CD1c-positive myeloid dendritic cell (primary cell): ENCODE data around the gene MRPL30.
"Not testable (repeated sequence)": the region's sequence is repeated elsewhere in the genome, so short reads cannot be mapped to it uniquely, and the experiment has no call there.

Experiments used
- DNase-seq: peaks from one replicate; pipeline ENCODE4 v3.0.0-alpha.2; 2016; ENCODE audit errors: extremely low spot score

Gene MRPL30

GRCh38 chr2:99184811-99185210 is 3.8 kb downstream of the MRPL30 start:
- DNase-seq: no peak

- no peak for DNase-seq
These were observed 6.0 kb downstream of the MRPL30 start for GRCh38 chr2:99187011-99187410.

DNA sequence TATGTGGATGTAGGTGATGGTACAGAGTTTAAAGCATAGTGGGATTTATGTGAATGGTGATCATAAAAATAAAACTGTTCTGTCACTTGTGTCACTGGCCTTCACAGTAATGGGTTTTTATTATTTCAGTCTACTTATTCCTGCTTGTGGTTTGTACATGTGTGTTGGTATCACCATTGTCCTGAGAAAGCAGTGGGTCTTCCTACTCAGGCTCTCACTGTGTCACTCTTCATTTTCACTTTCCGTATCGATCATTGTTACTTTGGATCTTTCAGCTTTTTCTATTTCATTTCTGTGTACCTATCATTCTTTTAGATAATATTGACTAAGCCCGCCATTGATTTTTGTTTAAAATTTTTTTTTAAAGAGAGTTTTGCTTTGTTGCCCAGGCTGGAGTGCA is 7.4 kb downstream of the MRPL30 start:
- no peak for DNase-seq

DNA sequence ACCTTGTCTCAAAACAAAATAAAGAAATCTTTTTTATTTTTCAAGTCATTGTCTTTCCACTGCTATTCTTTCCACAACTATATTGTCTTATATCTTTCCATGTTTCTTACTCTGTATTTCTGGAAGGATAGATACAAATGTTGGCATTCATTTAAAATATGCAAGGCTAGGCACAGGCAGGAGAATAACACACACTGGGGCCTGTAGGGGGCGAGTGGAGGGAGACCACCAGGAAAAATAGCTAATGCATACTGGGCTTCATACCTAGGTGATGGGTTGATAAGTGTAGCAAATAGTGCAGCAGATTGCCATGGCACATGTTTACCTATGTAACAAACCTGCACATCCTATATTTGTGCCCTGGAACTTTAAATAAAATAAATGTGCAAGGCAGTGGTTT is 9.6 kb downstream of the MRPL30 start:
- no peak for DNase-seq

DNA sequence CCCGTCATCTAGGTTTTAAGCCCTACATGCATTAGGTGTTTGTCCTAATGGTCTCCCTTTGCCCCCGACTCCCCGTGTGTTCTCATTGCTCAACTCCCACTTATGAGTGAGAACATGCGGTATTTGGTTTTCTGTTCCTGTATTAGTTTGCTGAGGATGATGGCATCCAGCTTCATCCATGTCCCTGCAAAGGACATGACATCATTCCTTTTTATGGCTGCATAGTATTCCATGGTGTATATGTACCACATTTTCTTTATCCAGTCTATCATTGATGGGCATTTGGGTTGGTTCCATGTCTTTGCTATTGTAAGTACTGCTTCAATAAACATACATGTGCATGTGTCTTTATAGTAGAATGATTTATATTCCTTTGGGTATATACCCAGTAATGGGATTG is 11.4 kb downstream of the MRPL30 start:
- not testable (repeated sequence) for DNase-seq

- no peak for DNase-seq
These were observed 17.3 kb downstream of the MRPL30 start for GRCh38 chr2:99198103-99198841.

DNA sequence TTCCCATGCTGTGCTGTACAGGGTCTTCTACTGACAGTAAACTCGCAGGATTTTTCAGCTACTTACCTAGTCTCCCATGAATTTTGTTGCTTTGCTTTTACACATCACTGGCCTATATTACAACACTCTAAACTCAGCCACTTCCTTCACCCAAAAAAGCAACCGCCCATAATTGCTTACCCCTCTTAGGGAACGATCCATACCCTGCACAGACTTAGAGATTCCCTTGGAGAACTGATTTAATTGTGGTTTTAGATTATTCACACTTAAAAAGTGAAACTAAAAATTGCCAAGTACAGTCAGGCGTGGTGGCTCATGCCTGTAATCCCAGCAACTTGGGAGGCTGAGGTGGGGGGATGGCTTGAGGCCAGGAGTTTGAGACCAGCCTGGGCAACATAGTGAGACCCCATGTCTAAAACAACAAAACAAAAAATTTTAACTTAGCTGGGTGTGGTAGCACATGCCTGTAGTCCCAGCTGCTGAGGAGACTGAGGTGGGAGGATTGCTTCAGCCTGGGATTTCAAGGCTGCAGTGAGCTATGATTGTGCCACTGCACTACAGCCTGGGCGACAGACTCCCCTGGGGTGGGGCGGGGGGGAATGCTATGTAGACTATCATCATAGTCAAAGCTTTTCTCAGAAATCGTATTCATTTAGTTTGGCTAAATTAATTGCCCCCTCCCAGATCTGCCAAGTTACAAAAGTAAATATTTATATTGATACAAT is 19.3 kb downstream of the MRPL30 start:
- DNase-seq: no peak

DNA sequence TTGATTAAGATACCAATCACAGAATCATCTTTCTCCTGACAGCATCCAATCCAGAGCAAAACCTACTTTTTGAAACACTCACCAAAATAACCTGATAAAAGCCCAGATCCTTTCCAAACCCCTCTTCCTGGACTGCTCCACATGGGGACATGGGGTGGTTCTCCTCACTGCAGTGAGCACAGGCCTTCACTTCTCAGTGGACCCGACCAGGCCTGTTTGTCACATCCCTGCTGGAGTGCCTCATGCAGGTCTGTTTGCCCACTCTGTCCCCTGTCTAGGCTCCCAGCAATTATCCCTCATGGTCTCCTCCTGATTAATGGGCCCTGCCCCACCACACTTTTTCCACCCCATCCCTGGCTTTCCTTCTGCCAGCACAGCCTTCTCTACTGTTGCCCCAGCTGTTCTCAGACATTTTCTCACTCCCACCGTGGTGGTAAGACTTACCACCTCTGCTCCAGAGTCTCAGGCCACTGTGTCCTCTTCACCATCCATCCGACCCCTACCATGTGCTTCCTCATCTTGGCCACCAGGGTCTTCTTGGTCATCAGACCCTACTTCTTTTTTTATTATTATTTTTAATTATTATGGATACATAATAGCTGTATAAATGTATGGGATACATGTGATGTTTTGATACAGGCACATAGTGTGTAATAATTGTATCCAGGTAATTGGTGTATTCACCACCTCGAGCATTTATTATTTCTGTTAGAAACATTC is 21.1 kb downstream of the MRPL30 start:
- no peak for DNase-seq

GRCh38 chr2:99205491-99205890 is 24.5 kb downstream of the MRPL30 start:
- no peak for DNase-seq

DNA sequence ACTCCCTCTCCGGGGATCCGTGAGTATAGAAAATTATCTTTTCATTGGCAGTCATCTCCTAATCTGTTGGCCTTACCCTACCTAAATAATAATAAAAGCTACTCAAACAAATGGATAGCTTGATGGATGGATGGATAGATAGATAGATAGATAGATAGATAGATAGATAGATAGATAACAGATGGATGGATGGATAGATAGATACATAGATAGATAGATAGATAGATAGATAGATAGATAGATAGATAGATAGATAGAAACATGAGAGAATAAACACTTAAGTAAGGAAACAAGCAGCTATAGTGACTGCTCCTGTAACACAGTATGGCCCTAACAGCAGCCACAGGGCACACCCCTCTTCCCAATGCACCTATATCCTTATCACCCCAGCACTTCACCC is 35.1 kb downstream of the MRPL30 start:
- no peak for DNase-seq

DNA sequence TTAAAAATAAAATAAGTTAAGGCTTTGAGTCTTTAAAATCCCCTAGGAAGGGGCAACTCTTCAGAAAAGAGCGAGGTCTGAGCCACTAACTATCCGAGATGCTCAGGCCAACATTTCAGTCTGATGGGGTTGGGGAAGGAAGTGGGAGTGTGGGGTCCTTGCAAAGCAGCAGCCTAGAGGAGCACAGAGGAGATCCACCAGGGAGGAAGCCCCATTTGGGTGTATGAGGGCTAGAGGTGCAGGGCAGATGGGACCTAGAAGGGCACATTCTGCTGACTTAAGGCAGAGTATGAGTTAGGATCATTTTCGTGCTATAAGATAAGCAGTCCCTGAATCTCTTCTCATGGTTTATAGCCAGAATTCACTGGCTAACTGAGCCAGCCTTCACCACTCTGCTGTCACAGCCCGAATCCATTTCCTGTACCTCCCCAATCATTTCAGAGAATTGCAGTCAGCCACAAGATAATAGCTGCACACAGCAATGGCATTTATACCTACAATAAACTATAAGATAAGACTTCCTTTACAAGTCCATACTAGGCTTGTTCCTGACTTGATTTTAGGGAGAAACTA is 37.0 kb downstream of the MRPL30 start:
- DNase-seq: no peak

GRCh38 chr2:99233177-99233576 is 52.2 kb downstream of the MRPL30 start:
- DNase-seq: not testable (repeated sequence)

DNA sequence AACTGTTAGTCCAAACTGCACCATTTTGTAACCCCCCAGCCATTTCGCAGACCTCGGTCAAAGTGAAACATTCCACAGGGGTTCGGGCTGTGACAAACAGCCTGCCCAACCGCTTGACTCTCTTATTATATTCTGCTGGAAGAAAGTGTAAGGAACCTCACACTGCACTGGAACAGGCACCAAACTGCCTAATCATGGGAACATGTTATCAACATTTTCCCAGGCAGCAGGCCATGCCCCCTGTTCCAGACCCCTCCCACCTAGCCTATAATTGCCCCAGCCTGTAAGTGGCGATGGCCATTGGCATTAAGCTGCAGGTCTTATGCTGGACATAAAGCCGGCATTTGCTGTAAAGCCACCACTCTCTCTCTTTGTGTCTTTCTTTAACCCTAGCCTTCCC is 57.6 kb downstream of the MRPL30 start:
- no peak for DNase-seq

DNA sequence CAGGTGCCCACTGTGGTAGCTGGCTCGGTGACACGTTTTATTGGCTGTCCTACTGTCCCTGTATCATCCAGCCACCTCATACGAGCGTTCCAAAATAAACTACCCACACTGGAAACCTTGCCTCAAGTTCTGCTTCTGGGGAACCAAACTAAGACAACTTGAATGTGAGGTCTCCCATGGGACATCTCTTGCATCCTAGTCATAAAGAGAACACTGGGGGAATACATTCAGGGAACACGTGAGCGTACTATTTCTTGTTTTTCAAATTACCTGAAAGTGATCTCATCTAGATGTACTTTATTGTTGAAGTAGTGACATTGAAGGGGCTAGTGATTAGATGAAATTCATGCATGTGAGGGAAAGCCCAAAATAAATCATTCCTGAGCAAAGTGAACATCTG is 59.4 kb downstream of the MRPL30 start:
- no peak for DNase-seq

DNA sequence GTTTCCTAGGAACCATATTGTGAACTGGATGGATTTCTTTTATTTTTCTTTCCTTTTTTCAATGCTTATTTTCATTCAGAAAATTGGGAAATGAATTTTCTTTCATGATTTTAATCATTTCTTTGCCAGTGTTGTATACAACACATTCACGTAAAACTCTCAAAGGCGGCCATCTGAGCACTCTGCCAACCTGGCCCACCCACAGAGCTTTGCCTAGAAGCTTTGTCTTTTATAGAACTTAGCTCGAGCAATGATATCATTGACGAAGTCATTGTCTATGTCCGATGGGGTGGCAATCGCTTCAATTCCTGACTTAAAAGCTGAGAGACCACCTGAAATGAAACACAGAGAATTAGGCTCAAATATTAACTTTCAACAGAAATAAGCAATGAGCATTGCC is 61.2 kb downstream of the MRPL30 start:
- DNase-seq: no peak
